IPS-11a (cell line): ENCODE data around the gene DOK4.
"Not testable (repeated sequence)": the region's sequence is repeated elsewhere in the genome, so short reads cannot be mapped to it uniquely, and the experiment has no call there.

Experiments
- H3K4me3 ChIP-seq: one replicate; pipeline ENCODE4 v1.5.1; 2013; ENCODE audit warnings: low read depth, low read length, control low read depth

DOK4 gene

GRCh38 chr16:57452021-57452420, 34.3 kb downstream of the DOK4 start:
- H3K4me3 ChIP-seq, result no peak overlapping the region

GRCh38 chr16:57447186-57447962, 38.9 kb downstream of the DOK4 start, which contains the start of the genes CIAPIN1 and COQ9:
Gene CIAPIN1, minus strand, starts transcription at chr16:57447385. Its CDS starts 6,457 bp downstream, at chr16:57440928.
Gene COQ9, plus strand, starts transcription at chr16:57447479. Its CDS starts 27 bp downstream, at chr16:57447506.
- H3K4me3 ChIP-seq, result peak within 1 kb of the TSS; percentile 92

- peak overlapping the region; percentile 92 for H3K4me3 ChIP-seq
Measured at GRCh38 chr16:57446531-57447185, 39.6 kb downstream of the DOK4 start.

DNA sequence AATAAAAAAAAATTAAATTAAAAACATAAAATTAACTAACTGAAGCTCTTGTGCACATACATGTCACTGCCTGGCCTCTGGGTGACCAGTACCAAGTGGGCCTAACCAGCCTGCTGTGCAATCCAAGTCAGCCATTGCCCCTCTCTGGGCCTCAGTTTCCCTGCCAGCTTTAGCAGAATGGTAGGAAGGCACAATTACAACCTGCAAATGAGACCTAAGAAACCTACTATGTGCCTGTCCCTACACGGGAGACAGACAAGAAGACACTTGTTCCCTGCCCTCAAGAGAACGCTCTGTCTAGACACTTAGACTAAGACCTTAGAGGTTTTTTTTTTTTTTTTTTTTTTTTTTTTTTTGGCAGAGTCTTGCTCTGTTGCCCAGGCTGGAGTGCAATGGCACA, 40.8 kb downstream of the DOK4 start:
- no peak overlapping the region for H3K4me3 ChIP-seq

DNA sequence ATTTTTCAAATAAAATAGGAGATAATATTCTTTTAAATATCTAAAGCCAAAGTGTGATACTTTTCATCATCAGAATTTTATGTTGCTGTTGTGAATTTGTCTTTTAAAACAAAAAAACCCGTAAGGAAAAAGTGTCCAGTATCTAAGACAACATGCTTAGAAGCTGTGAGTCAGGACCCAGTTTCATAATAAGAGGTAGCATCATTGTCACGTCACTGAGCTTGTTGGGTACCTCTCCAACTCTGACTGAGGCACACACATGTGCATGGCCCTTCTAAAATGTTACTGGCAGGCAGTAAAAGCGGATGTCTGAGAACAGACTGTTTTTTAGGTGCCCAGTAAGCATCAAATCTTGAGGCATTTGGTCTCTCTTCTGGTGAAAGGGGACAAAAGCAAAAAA, 41.6 kb downstream of the DOK4 start:
- no peak overlapping the region for H3K4me3 ChIP-seq

GRCh38 chr16:57440551-57440950, 45.7 kb downstream of the DOK4 start:
- not testable (repeated sequence) for H3K4me3 ChIP-seq

DNA sequence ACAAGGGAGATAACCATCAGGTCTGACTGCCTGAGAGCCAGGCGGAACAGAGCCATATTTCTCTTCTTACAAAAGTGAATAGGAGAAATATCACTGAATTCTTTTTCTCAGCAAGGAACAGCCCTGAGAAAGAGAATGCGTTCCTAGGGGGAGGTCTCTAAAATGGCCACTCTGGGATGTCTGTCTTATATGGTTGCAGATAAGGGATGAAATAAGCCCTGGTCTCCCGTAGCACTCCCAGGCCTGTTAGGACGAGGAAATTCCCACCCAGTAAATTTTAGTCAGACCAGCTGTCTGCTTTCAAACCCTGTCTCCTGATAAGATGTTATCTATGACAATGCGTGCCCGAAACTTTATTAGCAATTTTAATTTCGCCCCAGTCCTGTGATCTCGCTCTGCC, 46.3 kb downstream of the DOK4 start:
- H3K4me3 ChIP-seq, result not testable (repeated sequence)

- no peak overlapping the region for H3K4me3 ChIP-seq
Measured at GRCh38 chr16:57435838-57436237, 50.5 kb downstream of the DOK4 start.

GRCh38 chr16:57434003-57434402, 52.3 kb downstream of the DOK4 start:
- no peak overlapping the region for H3K4me3 ChIP-seq

DNA sequence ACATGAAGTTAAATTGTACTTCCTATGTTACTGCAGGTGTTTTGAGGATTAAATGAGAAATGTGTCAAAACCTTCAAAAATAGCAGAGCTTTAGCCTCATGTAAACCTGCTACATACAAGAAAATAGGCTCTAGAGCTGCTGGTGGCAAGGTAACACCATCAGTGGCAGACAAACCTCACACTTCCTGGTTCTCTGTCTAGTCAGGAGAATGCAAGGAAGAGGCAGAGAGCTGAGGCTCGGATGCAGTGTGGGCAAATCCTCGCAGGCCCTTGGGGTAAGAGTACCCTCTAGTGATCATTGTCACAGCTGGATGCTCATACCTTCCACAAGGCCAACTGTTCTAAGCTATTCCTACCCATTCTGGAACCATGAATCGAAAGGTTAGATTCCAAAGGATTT, 53.3 kb downstream of the DOK4 start:
- H3K4me3 ChIP-seq, result no peak overlapping the region

DNA sequence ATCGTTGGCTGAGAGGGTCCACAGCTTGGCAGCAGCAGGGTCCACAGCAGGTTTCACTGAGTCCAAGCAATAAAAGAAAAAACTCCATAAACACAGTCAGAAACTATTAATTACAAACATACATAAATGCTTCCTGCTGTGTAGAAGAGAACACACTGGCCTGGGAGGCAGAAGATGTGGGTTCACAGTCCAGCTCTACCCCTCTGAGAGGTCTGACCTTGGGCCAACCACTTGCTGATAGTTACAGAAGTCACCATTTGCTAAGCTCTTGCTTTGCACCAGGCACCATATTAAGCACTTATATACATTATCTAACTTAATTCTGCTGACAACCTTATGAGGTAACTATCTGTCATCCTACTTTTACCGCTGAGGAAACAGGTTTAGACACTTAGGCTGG, 53.8 kb downstream of the DOK4 start:
- H3K4me3 ChIP-seq, result no peak overlapping the region

DNA sequence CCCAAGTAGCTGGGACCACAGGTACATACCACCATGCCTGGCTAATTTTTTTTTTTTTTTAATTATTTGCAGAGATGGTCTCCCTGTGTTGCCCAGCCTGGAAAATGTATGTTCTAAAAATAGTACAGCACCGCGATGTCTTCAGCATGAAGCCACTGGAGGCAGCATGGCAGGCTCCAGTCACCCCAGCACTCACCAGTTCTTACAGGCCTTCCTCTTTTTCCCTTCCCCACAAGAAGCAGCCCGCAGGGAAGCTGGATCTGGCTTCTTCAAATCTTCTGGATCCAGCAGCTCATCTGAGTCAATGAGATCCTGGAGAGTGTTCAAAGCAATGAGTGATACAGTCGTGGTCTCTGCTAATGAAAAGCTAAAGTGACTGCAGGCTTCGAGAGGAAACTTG, 55.3 kb downstream of the DOK4 start:
- H3K4me3 ChIP-seq, result no peak overlapping the region

GRCh38 chr16:57427824-57428223, 58.5 kb downstream of the DOK4 start:
- H3K4me3 ChIP-seq, result no peak overlapping the region

- no peak overlapping the region for H3K4me3 ChIP-seq
Measured at GRCh38 chr16:57427307-57427706, 59.0 kb downstream of the DOK4 start.

- H3K4me3 ChIP-seq, result no peak overlapping the region
Measured at GRCh38 chr16:57426356-57426755, 59.9 kb downstream of the DOK4 start.

- H3K4me3 ChIP-seq, result no peak overlapping the region
Measured at GRCh38 chr16:57424583-57424982, 61.7 kb downstream of the DOK4 start.

DNA sequence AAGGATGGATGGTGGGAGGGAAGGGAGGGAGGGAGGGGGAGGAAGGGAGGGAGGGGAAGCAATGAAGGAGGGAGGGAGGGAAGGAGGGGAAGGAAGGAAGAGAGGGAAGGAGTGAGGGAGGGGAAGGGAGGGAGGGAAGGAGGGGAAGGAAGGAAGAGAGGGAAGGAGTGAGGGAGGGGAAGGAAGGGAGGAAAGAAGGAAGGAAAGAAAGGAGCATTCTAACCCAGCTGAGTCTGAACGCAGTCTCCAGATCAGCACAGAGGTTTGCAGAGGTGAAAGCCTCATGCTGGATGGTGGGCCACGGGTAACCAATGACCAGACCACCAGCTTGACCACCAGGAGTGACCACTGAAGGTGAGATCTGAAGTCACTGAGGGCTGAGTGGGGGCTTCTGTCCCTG, 63.1 kb downstream of the DOK4 start:
- H3K4me3 ChIP-seq, result no peak overlapping the region

DNA sequence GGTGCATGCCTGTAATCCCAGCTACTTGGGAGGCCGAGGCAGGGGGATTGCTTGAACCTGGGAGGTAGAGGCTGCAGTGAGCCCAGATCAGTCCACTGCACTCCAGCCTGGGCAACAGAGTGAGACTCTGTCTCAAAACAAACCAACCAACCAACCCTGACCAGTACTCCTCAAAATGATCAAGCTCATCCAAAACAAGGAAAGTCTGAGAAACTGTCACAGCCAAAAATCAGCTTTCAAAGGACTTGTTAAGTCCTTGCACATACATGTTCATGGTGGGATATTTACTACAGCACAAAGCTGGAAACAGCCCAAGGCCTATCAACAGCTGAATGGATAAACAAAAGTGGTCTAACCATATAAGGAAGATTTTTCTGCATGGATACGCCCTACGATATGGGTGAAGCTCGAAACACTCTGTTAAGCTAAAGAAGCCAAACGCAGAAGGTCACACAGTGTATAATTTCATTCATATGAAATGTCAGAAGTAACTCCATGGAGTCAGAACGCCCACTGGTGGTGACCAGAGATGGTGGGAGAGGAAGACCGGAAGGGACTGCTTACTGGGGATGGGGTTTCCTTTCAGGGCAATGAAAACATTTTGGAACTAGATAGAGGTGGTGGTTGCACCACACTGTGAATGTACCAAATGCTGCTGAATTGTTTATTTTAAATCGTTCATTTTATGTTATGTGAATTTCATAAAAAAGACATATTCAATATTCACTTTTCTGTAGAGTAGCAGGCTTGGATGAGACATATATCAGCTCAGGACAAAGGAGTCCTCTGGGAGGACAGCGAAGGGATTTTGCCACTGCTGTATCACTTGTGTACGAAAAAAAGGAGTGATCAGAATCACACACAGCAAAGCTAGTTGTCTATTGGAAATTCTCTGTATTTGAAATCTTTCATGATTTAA, 64.0 kb downstream of the DOK4 start:
- no peak overlapping the region for H3K4me3 ChIP-seq
